OCI-LY3 (cell line): ENCODE measurements around the gene DNAJC15.

Source experiments
- CTCF ChIP-seq: fragments of 200-600, 300-600 bp; sonication (generic); IDR thresholded peaks from 2 replicates; pipeline ENCODE4 v1.5.1; 2014; ENCODE audit warnings: antibody characterized with exemption, low read length, low read depth
- EZH2phosphoT487 ChIP-seq: fragments of 200-600 bp; shearing (Covaris generic); IDR thresholded peaks from 2 replicates; pipeline ENCODE4 v1.6.1; 2018; ENCODE audit warnings: antibody characterized with exemption, mixed run types, low read depth

GRCh38 chr13:43071824-43072223 lies 48.4 kb downstream of the DNAJC15 start:
- no peak for TF ChIP-seq CTCF
- TF ChIP-seq EZH2phosphoT487, result no peak
